Mucosa of stomach (tissue), 1 donor: ENCODE data around the gene GPD1L.
"Not testable (repeated sequence)": the region's sequence is repeated elsewhere in the genome, so short reads cannot be mapped to it uniquely, and the experiment has no call there.

Source experiments
- H3K27me3 ChIP-seq: one replicate; pipeline ENCODE4 v1.7.0; 2013; ENCODE audit warnings: mild to moderate bottlenecking, low read length; ENCODE audit not compliant: control insufficient read depth, insufficient read depth
- H3K36me3 ChIP-seq: one replicate; pipeline ENCODE4 v1.7.0; 2013; ENCODE audit warnings: low read length; ENCODE audit not compliant: control insufficient read depth, insufficient read depth
- H3K4me1 ChIP-seq: one replicate; pipeline ENCODE4 v1.7.0; 2013; ENCODE audit warnings: mild to moderate bottlenecking, low read length; ENCODE audit not compliant: control insufficient read depth, insufficient read depth
- H3K4me3 ChIP-seq: one replicate; pipeline ENCODE4 v1.7.0; 2013; ENCODE audit warnings: low read length
- H3K9ac ChIP-seq: one replicate; pipeline ENCODE4 v1.7.0; 2013; ENCODE audit warnings: mild to moderate bottlenecking, low read length, moderate library complexity
- H3K9me3 ChIP-seq: one replicate; pipeline ENCODE4 v1.7.0; 2013; ENCODE audit warnings: mild to moderate bottlenecking, low read length, moderate library complexity; ENCODE audit not compliant: control insufficient read depth
- donor health status: Pancreatic carcinoma.

Gene GPD1L

GRCh38 chr3:32108224-32108623 is 1.8 kb downstream of the GPD1L start:
- H3K4me3 ChIP-seq, H3K27me3 ChIP-seq, H3K9ac ChIP-seq, H3K9me3 ChIP-seq, H3K36me3 ChIP-seq: not testable (repeated sequence)
- peaks cover 44% of the 10 kb centered on the region for H3K4me1 ChIP-seq

- peaks cover 41% of the 10 kb centered on the region for H3K4me1 ChIP-seq
- no peak overlapping the region for H3K9ac ChIP-seq
- H3K36me3 ChIP-seq = no peaks in the 10 kb centered on the region
- no peak overlapping the region for H3K4me3 ChIP-seq
- no peaks in the 10 kb centered on the region for H3K27me3 ChIP-seq
- no peaks in the 10 kb centered on the region for H3K9me3 ChIP-seq
Measured at GRCh38 chr3:32109256-32109655, 2.8 kb downstream of the GPD1L start.

- no peaks in the 10 kb centered on the region for H3K27me3 ChIP-seq
- H3K9ac ChIP-seq = no peak overlapping the region
- H3K9me3 ChIP-seq = no peaks in the 10 kb centered on the region
- peaks cover 31% of the 10 kb centered on the region for H3K4me1 ChIP-seq
- H3K4me3 ChIP-seq = no peak overlapping the region
- no peaks in the 10 kb centered on the region for H3K36me3 ChIP-seq
Measured at GRCh38 chr3:32110233-32110760, 3.9 kb downstream of the GPD1L start.

GRCh38 chr3:32111560-32111959 is 5.1 kb downstream of the GPD1L start:
- Histone ChIP-seq H3K36me3 (no peaks in the 10 kb centered on the region), H3K4me1 (peaks cover 22% of the 10 kb centered on the region), H3K9me3 (no peaks in the 10 kb centered on the region), H3K27me3 (no peaks in the 10 kb centered on the region), H3K9ac (no peak overlapping the region), H3K4me3 (no peak overlapping the region)

- H3K9ac ChIP-seq = no peak overlapping the region
- H3K4me3 ChIP-seq = no peak overlapping the region
Measured at GRCh38 chr3:32113566-32113965, 7.1 kb downstream of the GPD1L start.

GRCh38 chr3:32113981-32114545 is 7.6 kb downstream of the GPD1L start:
- Histone ChIP-seq H3K4me1 (peaks cover 18% of the 10 kb centered on the region), H3K4me3 (no peak overlapping the region), H3K9ac (no peak overlapping the region), H3K27me3 (no peaks in the 10 kb centered on the region), H3K36me3 (no peaks in the 10 kb centered on the region), H3K9me3 (no peaks in the 10 kb centered on the region)

More at GRCh38 chr3:32113566-32113965, 7.1 kb downstream of the GPD1L start:
- Histone ChIP-seq H3K9me3 (no peaks in the 10 kb centered on the region), H3K4me1 (peaks cover 20% of the 10 kb centered on the region), H3K27me3 (no peaks in the 10 kb centered on the region), H3K36me3 (no peaks in the 10 kb centered on the region)

- not testable (repeated sequence) for H3K9ac ChIP-seq, H3K27me3 ChIP-seq, H3K9me3 ChIP-seq, H3K4me3 ChIP-seq, H3K36me3 ChIP-seq
- peaks cover 14% of the 10 kb centered on the region for H3K4me1 ChIP-seq
Measured at GRCh38 chr3:32114546-32115386, 8.3 kb downstream of the GPD1L start.

- Histone ChIP-seq H3K27me3 (no peaks in the 10 kb centered on the region), H3K4me1 (peaks cover 15% of the 10 kb centered on the region), H3K9ac (no peak overlapping the region), H3K9me3 (no peaks in the 10 kb centered on the region), H3K4me3 (no peak overlapping the region), H3K36me3 (no peaks in the 10 kb centered on the region)
Measured at GRCh38 chr3:32117320-32117719, 10.9 kb downstream of the GPD1L start.

- Histone ChIP-seq H3K9ac (no peak overlapping the region), H3K27me3 (no peaks in the 10 kb centered on the region), H3K36me3 (no peaks in the 10 kb centered on the region), H3K9me3 (no peaks in the 10 kb centered on the region), H3K4me3 (no peak overlapping the region), H3K4me1 (peaks cover 15% of the 10 kb centered on the region)
Measured at GRCh38 chr3:32118215-32118614, 11.8 kb downstream of the GPD1L start.

- Histone ChIP-seq H3K27me3 (no peaks in the 10 kb centered on the region), H3K9me3 (no peaks in the 10 kb centered on the region), H3K4me3 (no peak overlapping the region), H3K36me3 (no peaks in the 10 kb centered on the region), H3K4me1 (peaks cover 15% of the 10 kb centered on the region), H3K9ac (no peak overlapping the region)
Measured at GRCh38 chr3:32120471-32120870, 14.1 kb downstream of the GPD1L start.

- H3K9me3 ChIP-seq = no peaks in the 10 kb centered on the region
- H3K27me3 ChIP-seq = no peaks in the 10 kb centered on the region
- no peak overlapping the region for H3K4me3 ChIP-seq
- H3K36me3 ChIP-seq = no peaks in the 10 kb centered on the region
- no peak overlapping the region for H3K9ac ChIP-seq
- peaks cover 15% of the 10 kb centered on the region for H3K4me1 ChIP-seq
Measured at GRCh38 chr3:32121137-32121536, 14.7 kb downstream of the GPD1L start.

- no peak overlapping the region for H3K4me3 ChIP-seq
- no peaks in the 10 kb centered on the region for H3K27me3 ChIP-seq
- H3K9ac ChIP-seq = no peak overlapping the region
- no peaks in the 10 kb centered on the region for H3K9me3 ChIP-seq
- H3K36me3 ChIP-seq = no peaks in the 10 kb centered on the region
- peaks cover 10% of the 10 kb centered on the region for H3K4me1 ChIP-seq
Measured at GRCh38 chr3:32123620-32124019, 17.2 kb downstream of the GPD1L start.
